Activated T-helper 1 cell treated with anti-CD3 and anti-CD28 coated beads, Interleukin-12 subunit alpha, Interleukin-12 subunit beta, Interleukin-2, Interleukin-4 antibody, amounts not matched to agents 30 ng/mL and 10 ng/mL and 1 ng/mL, durations not matched to agents 14 hours and 24 hours and 36 hours (primary cell): Measurements from ENCODE around the gene DPM1. TPM values are rescaled to one million over a fixed set of nuclear protein-coding genes. Genes with fewer than 3 reads are reported as not detected.
A peak's percentile ranks its signal among the peaks of the same experiment; 100 is the strongest.

Experiments used
- DNase-seq: peaks from one replicate; pipeline ENCODE4 v3.0.0; 2021; ENCODE audit warnings: low spot score
- H3K27ac Mint-ChIP-seq: one replicate; pipeline ENCODE4 v1.8.0; 2021; ENCODE audit warnings: mild to moderate bottlenecking, mixed read lengths
- H3K27me3 Mint-ChIP-seq: one replicate; pipeline ENCODE4 v1.8.0; 2022; ENCODE audit warnings: mild to moderate bottlenecking, moderate library complexity, mixed read lengths; ENCODE audit not compliant: insufficient read depth
- H3K36me3 Mint-ChIP-seq: one replicate; pipeline ENCODE4 v1.8.0; 2021; ENCODE audit warnings: low read depth, mixed read lengths
- H3K4me1 Mint-ChIP-seq: one replicate; pipeline ENCODE4 v1.8.0; 2021; ENCODE audit warnings: low read depth, mixed read lengths
- H3K4me3 Mint-ChIP-seq: one replicate; pipeline ENCODE4 v1.8.0; 2021; ENCODE audit warnings: mild to moderate bottlenecking, moderate library complexity, mixed read lengths
- H3K9me3 Mint-ChIP-seq: one replicate; pipeline ENCODE4 v1.8.0; 2021; ENCODE audit warnings: mixed read lengths
- intact Hi-C: fragments of 100-400 bp; cut with micrococcal nuclease; formaldehyde crosslinking; loops from one replicate; pipeline ENCODE4 v1.15.1; 2024
- total RNA-seq: library from RNA; stranded (reverse); gene quantifications from 2 replicates; pipeline ENCODE4 v1.2.3, GENCODE V29; 2022

The DPM1 gene
- total RNA-seq, 1 donor from 2014 or later = 54.6 TPM

DNA sequence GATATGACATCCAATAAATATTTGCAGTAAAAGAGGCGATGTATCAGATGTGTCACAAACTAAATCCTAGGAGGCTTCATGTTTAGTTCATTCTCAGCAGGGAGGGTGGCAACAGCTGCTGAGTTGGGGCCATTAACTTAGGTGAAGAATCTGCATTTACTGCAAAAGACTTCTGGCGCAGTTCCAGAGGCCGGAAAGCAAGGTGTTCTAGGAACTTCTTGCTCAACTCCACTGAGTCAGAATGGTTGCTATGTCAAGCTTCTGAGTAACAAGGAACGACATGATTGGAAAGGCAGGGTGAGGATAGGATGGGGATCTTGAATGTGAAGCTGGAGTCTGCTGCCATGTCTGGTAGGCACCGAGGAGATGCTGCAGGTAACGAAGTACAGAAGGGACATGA is 38.8 kb downstream of the DPM1 start:
- Mint-ChIP-seq H3K27ac (peak overlapping the region; percentile 48), H3K9me3 (no peaks in the 10 kb centered on the region), H3K4me3 (no peak overlapping the region), H3K36me3 (peaks cover 22% of the 10 kb centered on the region), H3K27me3 (no peaks in the 10 kb centered on the region), H3K4me1 (peaks cover 56% of the 10 kb centered on the region)
- intact Hi-C loops = no loop called here
- DNase-seq = no peak

DNA sequence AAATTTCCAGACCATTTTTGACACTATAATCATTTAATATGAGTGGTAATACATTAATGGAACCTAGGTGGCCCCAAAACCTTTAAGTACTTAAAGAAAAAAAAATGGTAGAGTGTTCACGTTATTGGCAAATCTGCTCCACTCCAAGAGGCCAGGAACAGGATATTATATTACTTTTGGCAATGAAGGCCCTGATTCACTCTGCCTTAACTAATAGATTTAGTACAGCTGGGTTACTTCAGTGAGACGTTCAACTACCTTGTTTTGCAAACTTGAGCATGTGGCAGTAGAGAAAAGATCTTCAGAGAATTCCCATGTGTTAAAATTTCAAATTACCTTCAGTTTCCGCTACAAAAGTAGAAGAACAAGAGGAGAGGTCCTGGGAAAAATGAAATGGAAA is 39.9 kb downstream of the DPM1 start:
- H3K9me3 Mint-ChIP-seq = no peaks in the 10 kb centered on the region
- H3K27me3 Mint-ChIP-seq = no peaks in the 10 kb centered on the region
- peaks cover 20% of the 10 kb centered on the region for H3K36me3 Mint-ChIP-seq
- intact Hi-C loops = no loop called here
- H3K27ac Mint-ChIP-seq = no peak overlapping the region
- no peak for DNase-seq
- no peak overlapping the region for H3K4me3 Mint-ChIP-seq
- peaks cover 67% of the 10 kb centered on the region for H3K4me1 Mint-ChIP-seq

DNA sequence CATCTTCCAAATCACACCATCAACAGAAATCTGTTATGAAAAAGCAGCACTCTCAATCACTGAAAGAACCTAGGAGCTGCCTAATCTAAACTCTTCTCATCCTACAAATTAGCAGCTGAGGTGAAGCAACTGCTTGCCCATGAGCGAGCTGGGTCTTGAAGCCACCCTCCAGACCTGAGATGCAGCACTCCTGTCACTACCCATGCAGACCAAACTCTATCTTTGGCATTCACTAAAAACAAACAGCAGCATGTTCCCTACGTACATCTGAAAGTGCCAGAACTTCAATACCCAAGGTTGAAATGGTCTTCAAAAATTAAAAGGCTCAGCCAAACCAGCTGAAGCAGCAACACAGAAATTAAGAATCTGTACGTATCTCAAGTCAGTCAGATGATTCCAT is 41.4 kb downstream of the DPM1 start:
- no peak overlapping the region for H3K4me3 Mint-ChIP-seq
- H3K36me3 Mint-ChIP-seq = peaks cover 17% of the 10 kb centered on the region
- peaks cover 69% of the 10 kb centered on the region for H3K4me1 Mint-ChIP-seq
- intact Hi-C loops = no loop called here
- DNase-seq = no peak
- H3K9me3 Mint-ChIP-seq = no peaks in the 10 kb centered on the region
- H3K27ac Mint-ChIP-seq = no peak overlapping the region
- H3K27me3 Mint-ChIP-seq = no peaks in the 10 kb centered on the region

DNA sequence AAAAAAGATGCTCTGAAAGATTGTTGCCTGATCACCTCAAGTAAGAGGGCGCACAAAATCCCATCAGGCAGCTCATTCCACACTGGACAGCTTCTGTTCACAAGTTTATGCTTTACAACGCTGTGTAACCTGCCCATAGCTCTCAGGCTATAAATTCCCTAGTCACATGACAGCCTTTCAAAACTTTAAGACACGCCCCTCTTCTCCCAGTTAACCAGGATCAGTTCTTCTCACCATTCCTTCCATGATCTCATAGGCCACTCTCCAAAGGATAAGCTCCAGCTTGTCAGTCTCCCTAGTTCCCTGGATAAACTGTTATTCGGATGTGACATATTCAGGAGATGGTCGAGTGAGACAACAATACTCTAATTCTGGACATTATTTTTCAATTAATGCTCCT is 42.1 kb downstream of the DPM1 start:
- Mint-ChIP-seq H3K27me3 (no peaks in the 10 kb centered on the region), H3K4me1 (peaks cover 69% of the 10 kb centered on the region), H3K9me3 (no peaks in the 10 kb centered on the region), H3K27ac (peak overlapping the region; percentile 13), H3K4me3 (no peak overlapping the region), H3K36me3 (peaks cover 22% of the 10 kb centered on the region)
- DNase-seq = no peak
- intact Hi-C loops = no loop called here

DNA sequence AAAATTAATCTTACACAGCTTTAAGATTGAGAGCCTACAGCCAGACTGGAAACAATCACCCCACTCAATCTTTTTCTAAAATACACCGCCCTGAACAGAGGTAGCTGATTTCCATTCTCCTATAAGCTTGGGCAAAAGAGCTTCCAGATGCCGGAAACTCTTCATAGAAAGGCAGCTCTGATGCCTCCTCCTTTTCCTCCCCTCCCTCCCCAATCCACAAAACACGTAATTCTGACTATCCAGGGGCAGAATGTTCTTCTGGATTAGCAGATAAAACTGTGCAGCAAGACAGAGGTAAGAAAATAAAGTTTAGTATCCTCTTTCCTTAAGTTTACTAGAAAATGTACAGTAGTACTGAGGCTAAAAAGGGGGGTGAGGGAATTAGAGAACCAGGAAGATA is 42.9 kb downstream of the DPM1 start:
- Mint-ChIP-seq H3K27ac (no peak overlapping the region), H3K4me1 (peaks cover 69% of the 10 kb centered on the region), H3K36me3 (peaks cover 24% of the 10 kb centered on the region), H3K27me3 (no peaks in the 10 kb centered on the region), H3K4me3 (no peak overlapping the region), H3K9me3 (no peaks in the 10 kb centered on the region)
- DNase-seq = no peak
- intact Hi-C loops = no loop called here

DNA sequence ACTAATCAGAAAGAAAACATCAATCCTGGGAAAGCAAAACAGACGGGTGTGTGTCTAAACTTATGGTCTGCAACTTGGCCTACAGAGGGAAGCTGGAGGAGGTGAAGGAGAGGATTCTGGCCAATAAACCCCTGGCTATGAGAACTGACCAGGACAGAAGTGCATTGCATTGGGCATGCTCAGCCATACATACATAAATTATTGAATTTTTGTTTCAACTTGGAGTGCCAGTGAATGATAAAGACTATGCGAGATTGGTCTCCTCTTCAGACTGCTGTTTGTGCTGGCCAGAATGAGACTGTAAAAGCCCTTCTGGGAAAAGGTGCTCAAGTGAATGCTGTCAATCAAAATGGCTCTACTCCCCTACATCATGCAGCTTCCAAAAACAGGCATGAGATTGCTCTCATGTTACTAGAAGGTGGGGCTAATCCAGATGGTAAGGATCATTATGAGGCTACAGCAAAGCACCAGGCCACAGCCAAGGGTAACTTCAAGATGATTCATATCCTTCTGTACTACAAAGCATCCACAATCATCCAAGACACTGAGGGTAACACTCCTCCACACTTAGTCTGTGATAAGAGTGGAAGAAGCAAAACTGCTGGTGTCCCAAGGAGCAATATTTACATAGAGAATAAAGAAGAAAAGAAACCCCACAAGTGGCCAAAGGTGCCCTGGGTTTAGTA is 44.5 kb downstream of the DPM1 start:
- H3K9me3 Mint-ChIP-seq = no peaks in the 10 kb centered on the region
- peak overlapping the region; percentile 52 for H3K27ac Mint-ChIP-seq
- H3K27me3 Mint-ChIP-seq = no peaks in the 10 kb centered on the region
- peaks cover 26% of the 10 kb centered on the region for H3K36me3 Mint-ChIP-seq
- H3K4me3 Mint-ChIP-seq = no peak overlapping the region
- peaks cover 73% of the 10 kb centered on the region for H3K4me1 Mint-ChIP-seq
- intact Hi-C loops = loop anchor here (1.0 to 5.0 kb wide), 4 partner anchors 8 to 122 kb away; no protein-coding TSS in a partner anchor
- DNase-seq = peak; percentile 6

DNA sequence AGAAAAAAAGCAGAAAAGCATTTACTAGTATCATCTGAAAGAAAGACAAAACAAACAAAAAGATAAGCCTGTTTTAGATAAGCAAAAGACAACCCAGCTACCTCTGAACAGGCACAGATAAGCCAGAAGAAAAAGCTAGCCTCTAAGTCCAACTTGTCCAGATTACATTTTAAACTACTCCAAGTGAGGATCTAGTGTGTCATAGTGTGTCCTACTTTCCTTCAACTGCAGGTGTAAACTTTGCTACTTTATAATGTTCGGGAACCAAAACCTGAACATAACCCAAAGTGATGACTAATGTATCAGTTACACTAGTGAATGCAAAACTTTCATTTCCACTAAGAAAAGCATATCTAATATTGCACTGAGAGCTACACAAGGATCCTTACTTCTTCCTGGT is 46.6 kb downstream of the DPM1 start:
- H3K9me3 Mint-ChIP-seq = no peaks in the 10 kb centered on the region

DNA sequence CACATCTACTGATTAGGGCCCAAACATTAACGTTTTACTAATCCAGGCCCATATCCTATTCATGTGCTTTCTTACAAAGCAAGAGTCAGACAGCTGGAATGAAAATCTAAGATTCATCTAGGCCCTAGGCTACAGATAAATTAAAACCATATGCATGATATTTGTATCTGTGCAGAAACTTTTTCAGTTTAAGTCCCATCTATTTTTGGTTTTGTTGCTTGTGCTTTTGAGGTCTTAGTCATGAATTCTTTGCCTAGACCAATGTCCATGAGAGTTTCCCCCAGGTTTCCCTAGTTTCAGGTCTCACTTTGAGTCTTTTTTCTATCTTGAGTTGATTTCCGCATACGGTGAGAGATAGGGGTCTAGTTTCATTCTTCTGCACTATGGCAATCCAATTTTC is 47.3 kb downstream of the DPM1 start:
- peak overlapping the region; percentile 72 for H3K27ac Mint-ChIP-seq
- no peaks in the 10 kb centered on the region for H3K9me3 Mint-ChIP-seq
- no peak overlapping the region for H3K4me3 Mint-ChIP-seq
- no peaks in the 10 kb centered on the region for H3K27me3 Mint-ChIP-seq
- peaks cover 18% of the 10 kb centered on the region for H3K36me3 Mint-ChIP-seq
- intact Hi-C loops = loop anchor here (2.0 to 5.0 kb wide), 3 partner anchors 16 to 119 kb away; no protein-coding TSS in a partner anchor
- peaks cover 48% of the 10 kb centered on the region for H3K4me1 Mint-ChIP-seq
- DNase-seq = no peak

More for the DNA sequence above, 46.6 kb downstream of the DPM1 start:
- Mint-ChIP-seq H3K27me3 (no peaks in the 10 kb centered on the region), H3K4me3 (no peak overlapping the region), H3K27ac (peak overlapping the region; percentile 72), H3K36me3 (peaks cover 22% of the 10 kb centered on the region), H3K4me1 (peaks cover 55% of the 10 kb centered on the region)
- intact Hi-C loops = loop anchor here (2.0 to 5.0 kb wide), 3 partner anchors 17 to 119 kb away; no protein-coding TSS in a partner anchor
- no peak for DNase-seq

DNA sequence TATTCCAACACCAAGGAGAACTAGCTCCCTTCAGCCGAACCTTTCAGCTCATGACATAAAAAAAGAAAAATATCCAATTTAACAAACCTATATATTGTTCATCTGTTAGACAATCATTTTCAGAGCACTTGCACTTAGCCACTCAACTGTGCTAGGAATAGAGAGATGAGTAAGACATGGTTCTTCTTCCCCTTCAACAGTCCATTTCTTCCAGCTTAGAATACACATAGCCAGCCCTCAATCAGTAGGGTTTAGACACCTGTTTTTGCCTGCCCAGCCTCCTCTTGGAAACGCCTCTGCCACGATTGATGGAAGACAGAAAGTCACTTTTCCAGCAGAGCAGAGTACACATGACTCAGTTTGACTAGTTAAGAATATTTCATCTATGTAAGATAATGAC is 48.9 kb downstream of the DPM1 start:
- intact Hi-C loops = no loop called here
- Mint-ChIP-seq H3K9me3 (no peaks in the 10 kb centered on the region), H3K4me3 (no peak overlapping the region), H3K36me3 (peaks cover 18% of the 10 kb centered on the region), H3K4me1 (peaks cover 36% of the 10 kb centered on the region), H3K27me3 (no peaks in the 10 kb centered on the region), H3K27ac (no peak overlapping the region)
- DNase-seq = no peak

DNA sequence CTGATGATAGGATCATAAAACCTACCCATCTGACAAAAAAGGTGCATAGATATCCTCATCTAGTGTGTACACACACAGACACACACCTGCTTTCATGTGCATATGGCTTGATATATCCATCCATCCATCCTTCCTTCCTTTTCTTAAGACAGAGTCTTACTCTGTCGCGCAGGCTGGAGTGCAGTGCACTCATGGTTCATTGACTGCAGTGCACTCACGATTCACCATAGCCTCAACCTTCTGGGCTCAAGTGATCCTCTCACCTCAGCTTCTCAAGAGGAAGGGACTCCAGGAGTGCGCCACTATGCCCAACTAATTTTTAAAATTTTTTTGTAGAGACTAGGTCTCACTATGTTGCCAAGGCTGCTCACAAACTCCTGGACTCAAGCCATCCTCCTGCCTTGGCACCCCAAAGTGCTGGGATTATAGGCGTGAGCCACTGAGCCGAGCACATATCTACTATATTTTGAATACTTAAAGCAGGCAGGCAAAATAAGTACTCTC is 54.2 kb downstream of the DPM1 start:
- no peak for DNase-seq
- no peak overlapping the region for H3K4me3 Mint-ChIP-seq
- intact Hi-C loops = no loop called here
- no peaks in the 10 kb centered on the region for H3K27me3 Mint-ChIP-seq
- H3K4me1 Mint-ChIP-seq = peaks cover 21% of the 10 kb centered on the region
- H3K9me3 Mint-ChIP-seq = no peaks in the 10 kb centered on the region
- peaks cover 24% of the 10 kb centered on the region for H3K36me3 Mint-ChIP-seq
- no peak overlapping the region for H3K27ac Mint-ChIP-seq

DNA sequence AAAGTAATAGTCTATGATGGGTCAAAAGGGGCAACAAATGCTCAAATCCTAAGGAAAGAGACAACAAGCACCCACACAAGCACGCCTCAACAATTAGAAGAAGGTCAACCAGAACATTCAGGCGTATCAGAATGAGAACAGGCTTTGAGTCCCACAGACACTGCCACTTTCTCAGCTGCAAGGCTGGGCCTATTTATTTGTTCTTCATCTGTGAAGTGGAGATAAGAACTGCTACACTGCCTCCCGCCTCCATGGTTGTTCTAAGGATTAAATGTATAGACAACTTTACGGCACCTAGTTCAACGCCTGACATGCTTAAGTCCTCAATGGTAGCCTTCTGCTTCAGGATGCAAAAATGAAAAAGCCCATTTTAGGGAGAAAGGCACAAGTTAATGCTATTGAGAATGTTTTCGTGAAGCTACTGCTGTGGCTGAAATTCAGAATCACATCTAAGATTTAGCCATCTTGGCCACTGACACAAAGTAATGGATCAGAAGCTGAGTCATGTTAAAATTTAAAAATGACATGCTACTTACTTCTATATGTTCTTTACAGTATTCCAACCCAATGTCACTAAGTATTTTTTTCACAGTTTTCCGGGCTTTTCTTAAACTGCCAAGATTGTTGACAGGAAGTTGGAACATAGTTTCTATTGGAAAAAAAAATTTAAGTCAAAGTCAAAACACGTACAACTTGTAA is 54.8 kb downstream of the DPM1 start:
- Mint-ChIP-seq H3K4me3 (no peak overlapping the region), H3K9me3 (no peaks in the 10 kb centered on the region), H3K36me3 (peaks cover 25% of the 10 kb centered on the region), H3K27me3 (no peaks in the 10 kb centered on the region), H3K4me1 (peaks cover 21% of the 10 kb centered on the region), H3K27ac (no peak overlapping the region)
- DNase-seq = no peak
- intact Hi-C loops = no loop called here

DNA sequence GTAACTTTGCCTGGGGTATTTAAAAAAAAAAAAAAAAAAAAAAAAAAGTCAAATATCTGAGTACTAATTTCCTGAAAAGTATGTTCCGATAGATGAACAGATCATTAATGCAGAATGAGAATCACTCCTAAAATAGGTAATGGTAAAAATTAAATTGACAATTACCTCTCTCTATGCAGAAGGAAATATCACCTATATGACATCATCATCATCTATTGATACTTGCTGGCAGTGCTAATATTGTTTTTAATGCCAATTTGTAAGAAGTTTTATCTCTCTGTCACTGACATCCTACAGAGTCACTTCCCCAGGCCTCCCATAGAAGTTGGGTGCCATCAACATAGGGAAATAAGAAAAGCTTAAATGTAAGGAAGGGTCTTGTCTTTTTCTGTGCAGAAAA is 57.0 kb downstream of the DPM1 start:
- Mint-ChIP-seq H3K27me3 (no peaks in the 10 kb centered on the region), H3K9me3 (no peaks in the 10 kb centered on the region), H3K4me1 (peaks cover 26% of the 10 kb centered on the region), H3K36me3 (peaks cover 33% of the 10 kb centered on the region), H3K4me3 (no peak overlapping the region), H3K27ac (no peak overlapping the region)
- intact Hi-C loops = no loop called here
- DNase-seq = no peak

DNA sequence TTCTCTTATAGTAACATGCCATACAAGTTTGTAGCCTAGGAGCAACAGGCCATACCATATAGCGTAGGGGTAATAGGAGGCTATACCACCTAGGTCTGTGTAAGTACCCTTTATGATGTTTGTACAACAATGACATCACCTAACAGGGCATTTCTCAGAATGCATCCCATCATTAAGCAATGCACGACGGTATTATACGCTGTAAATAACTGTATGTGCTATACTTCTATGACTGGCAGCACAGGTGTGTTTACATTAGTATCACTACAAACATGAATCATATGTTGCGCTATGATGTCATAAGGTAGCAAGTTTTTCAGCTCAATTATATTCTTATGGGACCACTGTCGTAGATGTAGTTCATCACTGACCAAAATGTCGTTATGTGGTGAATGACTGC is 58.1 kb downstream of the DPM1 start:
- no peak overlapping the region for H3K4me3 Mint-ChIP-seq
- DNase-seq = no peak
- H3K9me3 Mint-ChIP-seq = no peaks in the 10 kb centered on the region
- no peak overlapping the region for H3K27ac Mint-ChIP-seq
- H3K36me3 Mint-ChIP-seq = peaks cover 33% of the 10 kb centered on the region
- intact Hi-C loops = no loop called here
- H3K4me1 Mint-ChIP-seq = peaks cover 26% of the 10 kb centered on the region
- H3K27me3 Mint-ChIP-seq = no peaks in the 10 kb centered on the region
